WTC11 (cell line): ENCODE data around the gene ELFN2. TPM values are rescaled to one million over a fixed set of nuclear protein-coding genes. Genes with fewer than 3 reads are reported as not detected.

Source experiments
- ATAC-seq: fragments of 200-7000 bp; cut with Tn5 transposase; 2 replicates; pipeline ENCODE4 v1.10.0; 2021; ENCODE audit warnings: mild to moderate bottlenecking, moderate library complexity
- CTCF ChIA-PET: fragments of 300-600 bp; sonication (Branson Sonifier 250); formaldehyde crosslinking; loops from one replicate; lab custom pipeline; 2021; ENCODE audit warnings: antibody characterized with exemption; lab: Charles Lee
- POLR2A ChIA-PET: fragments of 350-600 bp; sonication (Branson Sonifier 250); formaldehyde crosslinking; loops from one replicate; lab custom pipeline; 2021; ENCODE audit warnings: antibody characterized with exemption; lab: Charles Lee
- DNase-seq: peaks from one replicate; pipeline ENCODE4 v3.0.0; 2021; ENCODE audit warnings: low spot score
- H3K27ac Mint-ChIP-seq: 2 replicates; pipeline ENCODE4 v1.8.0; 2021; ENCODE audit warnings: mixed read lengths
- H3K27me3 Mint-ChIP-seq: 2 replicates; pipeline ENCODE4 v1.8.0; 2021; ENCODE audit warnings: low read depth, mild to moderate bottlenecking, moderate library complexity, mixed read lengths
- H3K36me3 Mint-ChIP-seq: 2 replicates; pipeline ENCODE4 v1.8.0; 2021; ENCODE audit warnings: mixed read lengths
- H3K4me1 Mint-ChIP-seq: 2 replicates; pipeline ENCODE4 v1.8.0; 2022; ENCODE audit warnings: mixed read lengths
- H3K4me3 Mint-ChIP-seq: 2 replicates; pipeline ENCODE4 v1.8.0; 2021; ENCODE audit warnings: mild to moderate bottlenecking, moderate library complexity, mixed read lengths
- H3K9me3 Mint-ChIP-seq: 2 replicates; pipeline ENCODE4 v1.8.0; 2021; ENCODE audit warnings: mixed read lengths
- GTF2I ChIP-seq: fragments of 250-450 bp; sonication (Bioruptor Pico); conservative IDR thresholded peaks from 2 replicates; pipeline ENCODE4 v1.4.0; 2021; ENCODE audit warnings: mild to moderate bottlenecking
- IRF2 ChIP-seq: sonication (generic); formaldehyde crosslinking; IDR thresholded peaks from 2 replicates; pipeline ENCODE4 v1.8.0; 2022; ENCODE audit warnings: low read depth, missing genetic modification reagents, borderline replicate concordance
- ZNF219 ChIP-seq: sonication (generic); formaldehyde crosslinking; IDR thresholded peaks from 2 replicates; pipeline ENCODE4 v1.8.0; 2023; ENCODE audit warnings: missing genetic modification reagents, mild to moderate bottlenecking, borderline replicate concordance
- ZNF232 ChIP-seq: sonication (generic); formaldehyde crosslinking; IDR thresholded peaks from 2 replicates; pipeline ENCODE4 v1.8.0; 2022; ENCODE audit warnings: mild to moderate bottlenecking, missing genetic modification reagents
- ZNF416 ChIP-seq: fragments of 250-450 bp; sonication (Bioruptor Pico); IDR thresholded peaks from 2 replicates; pipeline ENCODE4 v1.9.0; 2021; ENCODE audit warnings: mild to moderate bottlenecking, inconsistent platforms
- total RNA-seq: library from RNA; stranded (reverse); gene quantifications from 3 replicates; pipeline ENCODE4 v1.2.3, GENCODE V29; 2021
- TF ChIP-seq, protein P1 (sequence below): sonication (generic); formaldehyde crosslinking; IDR thresholded peaks from 2 replicates; pipeline ENCODE4 v1.8.0; 2022; ENCODE audit warnings: mild to moderate bottlenecking, missing genetic modification reagents
- TF ChIP-seq, protein P2 (sequence below): sonication (generic); formaldehyde crosslinking; IDR thresholded peaks from 2 replicates; pipeline ENCODE4 v1.8.1; 2022; ENCODE audit warnings: low read depth, mild to moderate bottlenecking, moderate library complexity, missing genetic modification reagents, borderline replicate concordance
- TF ChIP-seq, protein P3 (sequence below): sonication (generic); formaldehyde crosslinking; IDR thresholded peaks from 2 replicates; pipeline ENCODE4 v1.8.0; 2023; ENCODE audit warnings: mild to moderate bottlenecking, missing genetic modification reagents
- TF ChIP-seq, protein P4 (sequence below): sonication (generic); formaldehyde crosslinking; IDR thresholded peaks from 2 replicates; pipeline ENCODE4 v1.8.1; 2023; ENCODE audit warnings: mild to moderate bottlenecking, missing genetic modification reagents, moderate library complexity
- TF ChIP-seq, protein P5 (sequence below): sonication (generic); formaldehyde crosslinking; IDR thresholded peaks from 2 replicates; pipeline ENCODE4 v1.8.0; 2022; ENCODE audit warnings: mild to moderate bottlenecking, missing genetic modification reagents
- TF ChIP-seq, protein P6 (sequence below): sonication (generic); formaldehyde crosslinking; IDR thresholded peaks from 2 replicates; pipeline ENCODE4 v1.8.1; 2022; ENCODE audit warnings: mild to moderate bottlenecking, missing genetic modification reagents, moderate library complexity, borderline replicate concordance
- TF ChIP-seq, protein P7 (sequence below): sonication (generic); formaldehyde crosslinking; IDR thresholded peaks from 2 replicates; pipeline ENCODE4 v1.8.1; 2023; ENCODE audit warnings: mild to moderate bottlenecking, missing genetic modification reagents, borderline replicate concordance
- TF ChIP-seq, protein P8 (sequence below): sonication (generic); formaldehyde crosslinking; IDR thresholded peaks from 2 replicates; pipeline ENCODE4 v1.8.1; 2022; ENCODE audit warnings: mild to moderate bottlenecking, moderate library complexity, missing genetic modification reagents

Gene ELFN2
- total RNA-seq, 1 experiment from 2014 or later: 0.87 TPM

DNA sequence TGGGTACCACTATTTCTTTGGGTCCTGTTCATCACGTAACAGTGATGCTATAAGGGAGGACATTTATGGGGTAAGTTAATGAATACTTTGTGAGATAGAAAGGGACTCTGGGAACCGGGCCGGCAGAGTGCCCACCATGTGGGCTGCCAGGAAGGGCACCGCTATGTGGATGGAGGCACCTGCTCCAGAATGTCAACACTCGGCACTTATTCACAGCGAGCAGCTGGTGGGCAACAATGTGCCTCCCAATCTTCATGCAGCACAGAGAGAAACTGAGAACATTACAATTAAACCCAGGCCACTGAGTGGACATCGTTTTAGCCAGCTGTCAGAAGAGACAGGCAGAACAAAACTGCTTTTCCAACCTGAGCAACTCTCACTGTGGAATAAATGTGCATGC, 15.8 kb upstream of the ELFN2 start:
- Mint-ChIP-seq H3K27me3 (peaks cover 11% of the 10 kb centered on the region), H3K9me3 (peaks cover 30% of the 10 kb centered on the region), H3K27ac (no peak overlapping the region), H3K36me3 (peaks cover 6% of the 10 kb centered on the region), H3K4me1 (no peaks in the 10 kb centered on the region), H3K4me3 (no peak overlapping the region)
- CTCF ChIA-PET: interaction anchor here (0.5 to 1.4 kb wide), 3 partner anchors 9 to 631 kb away, joined by 3 to 9 read pairs (median 3); no protein-coding TSS in a partner anchor
- ATAC-seq (no peak), DNase-seq (no peak)
- POLR2A ChIA-PET: no interaction called here
- TF ChIP-seq, protein P1, sequence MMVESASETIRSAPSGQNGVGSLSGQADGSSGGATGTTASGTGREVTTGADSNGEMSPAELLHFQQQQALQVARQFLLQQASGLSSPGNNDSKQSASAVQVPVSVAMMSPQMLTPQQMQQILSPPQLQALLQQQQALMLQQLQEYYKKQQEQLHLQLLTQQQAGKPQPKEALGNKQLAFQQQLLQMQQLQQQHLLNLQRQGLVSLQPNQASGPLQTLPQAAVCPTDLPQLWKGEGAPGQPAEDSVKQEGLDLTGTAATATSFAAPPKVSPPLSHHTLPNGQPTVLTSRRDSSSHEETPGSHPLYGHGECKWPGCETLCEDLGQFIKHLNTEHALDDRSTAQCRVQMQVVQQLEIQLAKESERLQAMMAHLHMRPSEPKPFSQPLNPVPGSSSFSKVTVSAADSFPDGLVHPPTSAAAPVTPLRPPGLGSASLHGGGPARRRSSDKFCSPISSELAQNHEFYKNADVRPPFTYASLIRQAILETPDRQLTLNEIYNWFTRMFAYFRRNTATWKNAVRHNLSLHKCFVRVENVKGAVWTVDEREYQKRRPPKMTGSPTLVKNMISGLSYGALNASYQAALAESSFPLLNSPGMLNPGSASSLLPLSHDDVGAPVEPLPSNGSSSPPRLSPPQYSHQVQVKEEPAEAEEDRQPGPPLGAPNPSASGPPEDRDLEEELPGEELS (CRISPR knock-in tag): no peak

DNA sequence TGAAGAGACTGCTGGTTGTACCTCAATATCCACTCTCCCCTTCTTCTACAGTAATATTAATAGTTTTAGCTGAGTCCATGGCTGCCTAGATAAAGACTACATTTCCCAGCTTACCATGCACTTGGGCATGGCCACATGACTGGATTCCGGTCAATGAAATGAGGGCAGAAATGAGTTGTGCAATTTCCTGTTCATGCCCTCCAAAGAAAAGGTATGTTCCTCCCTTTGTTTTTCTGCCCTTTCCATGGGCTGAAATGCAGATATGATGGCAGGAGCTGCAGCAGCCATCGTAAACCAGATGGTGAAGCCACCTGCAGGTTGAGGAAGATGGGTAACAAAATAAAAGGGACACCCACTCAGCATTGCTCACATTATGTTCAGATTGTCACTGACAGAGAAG, 15.3 kb upstream of the ELFN2 start:
- DNase-seq (no peak), ATAC-seq (0 out of 2 replicates have a peak, but pooled peaks have one; percentile 32)
- Mint-ChIP-seq H3K27ac (no peak overlapping the region), H3K36me3 (peaks cover 6% of the 10 kb centered on the region), H3K4me3 (no peak overlapping the region), H3K27me3 (peaks cover 11% of the 10 kb centered on the region), H3K4me1 (no peaks in the 10 kb centered on the region), H3K9me3 (peaks cover 30% of the 10 kb centered on the region)
- ChIA-PET CTCF (interaction anchor here (0.5 to 1.4 kb wide), 3 partner anchors 9 to 632 kb away, joined by 3 to 9 read pairs (median 3); no protein-coding TSS in a partner anchor), POLR2A (interaction anchor here (0.9 kb wide), 1 partner anchor 339 kb away, joined by 3 read pairs; no protein-coding TSS in a partner anchor)
- TF ChIP-seq ZNF416 (CRISPR knock-in tag): no peak
- TF ChIP-seq, protein P2, sequence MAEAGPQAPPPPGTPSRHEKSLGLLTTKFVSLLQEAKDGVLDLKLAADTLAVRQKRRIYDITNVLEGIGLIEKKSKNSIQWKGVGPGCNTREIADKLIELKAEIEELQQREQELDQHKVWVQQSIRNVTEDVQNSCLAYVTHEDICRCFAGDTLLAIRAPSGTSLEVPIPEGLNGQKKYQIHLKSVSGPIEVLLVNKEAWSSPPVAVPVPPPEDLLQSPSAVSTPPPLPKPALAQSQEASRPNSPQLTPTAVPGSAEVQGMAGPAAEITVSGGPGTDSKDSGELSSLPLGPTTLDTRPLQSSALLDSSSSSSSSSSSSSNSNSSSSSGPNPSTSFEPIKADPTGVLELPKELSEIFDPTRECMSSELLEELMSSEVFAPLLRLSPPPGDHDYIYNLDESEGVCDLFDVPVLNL: no peak
- no peak for TF ChIP-seq ZNF219 (CRISPR knock-in tag)
- 0 out of 2 replicates have a peak, but pooled peaks have one; percentile 5 for TF ChIP-seq GTF2I (CRISPR knock-in tag)
- TF ChIP-seq, protein P3, sequence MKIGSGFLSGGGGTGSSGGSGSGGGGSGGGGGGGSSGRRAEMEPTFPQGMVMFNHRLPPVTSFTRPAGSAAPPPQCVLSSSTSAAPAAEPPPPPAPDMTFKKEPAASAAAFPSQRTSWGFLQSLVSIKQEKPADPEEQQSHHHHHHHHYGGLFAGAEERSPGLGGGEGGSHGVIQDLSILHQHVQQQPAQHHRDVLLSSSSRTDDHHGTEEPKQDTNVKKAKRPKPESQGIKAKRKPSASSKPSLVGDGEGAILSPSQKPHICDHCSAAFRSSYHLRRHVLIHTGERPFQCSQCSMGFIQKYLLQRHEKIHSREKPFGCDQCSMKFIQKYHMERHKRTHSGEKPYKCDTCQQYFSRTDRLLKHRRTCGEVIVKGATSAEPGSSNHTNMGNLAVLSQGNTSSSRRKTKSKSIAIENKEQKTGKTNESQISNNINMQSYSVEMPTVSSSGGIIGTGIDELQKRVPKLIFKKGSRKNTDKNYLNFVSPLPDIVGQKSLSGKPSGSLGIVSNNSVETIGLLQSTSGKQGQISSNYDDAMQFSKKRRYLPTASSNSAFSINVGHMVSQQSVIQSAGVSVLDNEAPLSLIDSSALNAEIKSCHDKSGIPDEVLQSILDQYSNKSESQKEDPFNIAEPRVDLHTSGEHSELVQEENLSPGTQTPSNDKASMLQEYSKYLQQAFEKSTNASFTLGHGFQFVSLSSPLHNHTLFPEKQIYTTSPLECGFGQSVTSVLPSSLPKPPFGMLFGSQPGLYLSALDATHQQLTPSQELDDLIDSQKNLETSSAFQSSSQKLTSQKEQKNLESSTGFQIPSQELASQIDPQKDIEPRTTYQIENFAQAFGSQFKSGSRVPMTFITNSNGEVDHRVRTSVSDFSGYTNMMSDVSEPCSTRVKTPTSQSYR (CRISPR knock-in tag): no peak
- TF ChIP-seq, protein P4, sequence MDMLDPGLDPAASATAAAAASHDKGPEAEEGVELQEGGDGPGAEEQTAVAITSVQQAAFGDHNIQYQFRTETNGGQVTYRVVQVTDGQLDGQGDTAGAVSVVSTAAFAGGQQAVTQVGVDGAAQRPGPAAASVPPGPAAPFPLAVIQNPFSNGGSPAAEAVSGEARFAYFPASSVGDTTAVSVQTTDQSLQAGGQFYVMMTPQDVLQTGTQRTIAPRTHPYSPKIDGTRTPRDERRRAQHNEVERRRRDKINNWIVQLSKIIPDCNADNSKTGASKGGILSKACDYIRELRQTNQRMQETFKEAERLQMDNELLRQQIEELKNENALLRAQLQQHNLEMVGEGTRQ (CRISPR knock-in tag): peak; percentile 91
- TF ChIP-seq, protein P5, sequence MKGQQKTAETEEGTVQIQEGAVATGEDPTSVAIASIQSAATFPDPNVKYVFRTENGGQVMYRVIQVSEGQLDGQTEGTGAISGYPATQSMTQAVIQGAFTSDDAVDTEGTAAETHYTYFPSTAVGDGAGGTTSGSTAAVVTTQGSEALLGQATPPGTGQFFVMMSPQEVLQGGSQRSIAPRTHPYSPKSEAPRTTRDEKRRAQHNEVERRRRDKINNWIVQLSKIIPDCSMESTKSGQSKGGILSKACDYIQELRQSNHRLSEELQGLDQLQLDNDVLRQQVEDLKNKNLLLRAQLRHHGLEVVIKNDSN (CRISPR knock-in tag): peak; percentile 88

DNA sequence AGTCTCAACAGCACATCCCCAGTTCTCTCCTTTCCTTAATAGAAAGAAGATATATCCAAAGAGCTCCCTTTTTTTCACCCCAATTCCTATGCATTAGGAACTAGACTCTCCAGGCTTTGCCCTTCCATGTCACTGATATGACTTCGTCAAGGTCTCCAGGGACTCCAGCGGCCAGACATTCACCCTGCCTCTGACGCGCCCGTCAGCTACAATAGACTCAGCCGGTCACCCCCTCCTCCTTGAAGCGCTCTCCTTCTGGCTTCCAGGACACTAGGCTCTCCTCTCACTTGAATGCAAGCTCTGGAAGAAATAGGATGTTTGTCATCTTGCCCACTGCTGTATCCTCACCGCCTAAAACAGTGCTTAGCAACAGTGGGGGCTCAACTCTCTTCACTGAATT, 14.9 kb upstream of the ELFN2 start:
- CTCF ChIA-PET: interaction anchor here (1.2 to 1.4 kb wide), 2 partner anchors 8 to 14 kb away, joined by 3 to 9 read pairs; no protein-coding TSS in a partner anchor
- ATAC-seq (no peak), DNase-seq (no peak)
- H3K4me1 Mint-ChIP-seq: no peaks in the 10 kb centered on the region
- H3K4me3 Mint-ChIP-seq: no peak overlapping the region
- no peak overlapping the region for H3K27ac Mint-ChIP-seq
- H3K9me3 Mint-ChIP-seq: peaks cover 30% of the 10 kb centered on the region
- peaks cover 6% of the 10 kb centered on the region for H3K36me3 Mint-ChIP-seq
- H3K27me3 Mint-ChIP-seq: peaks cover 11% of the 10 kb centered on the region
- POLR2A ChIA-PET: interaction anchor here (0.9 kb wide), 1 partner anchor 339 kb away, joined by 3 read pairs; no protein-coding TSS in a partner anchor
- TF ChIP-seq, protein P2: no peak
- TF ChIP-seq, protein P6, sequence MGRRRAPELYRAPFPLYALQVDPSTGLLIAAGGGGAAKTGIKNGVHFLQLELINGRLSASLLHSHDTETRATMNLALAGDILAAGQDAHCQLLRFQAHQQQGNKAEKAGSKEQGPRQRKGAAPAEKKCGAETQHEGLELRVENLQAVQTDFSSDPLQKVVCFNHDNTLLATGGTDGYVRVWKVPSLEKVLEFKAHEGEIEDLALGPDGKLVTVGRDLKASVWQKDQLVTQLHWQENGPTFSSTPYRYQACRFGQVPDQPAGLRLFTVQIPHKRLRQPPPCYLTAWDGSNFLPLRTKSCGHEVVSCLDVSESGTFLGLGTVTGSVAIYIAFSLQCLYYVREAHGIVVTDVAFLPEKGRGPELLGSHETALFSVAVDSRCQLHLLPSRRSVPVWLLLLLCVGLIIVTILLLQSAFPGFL (CRISPR knock-in tag): no peak
- TF ChIP-seq IRF2 (CRISPR knock-in tag): no peak
- TF ChIP-seq, protein P7, sequence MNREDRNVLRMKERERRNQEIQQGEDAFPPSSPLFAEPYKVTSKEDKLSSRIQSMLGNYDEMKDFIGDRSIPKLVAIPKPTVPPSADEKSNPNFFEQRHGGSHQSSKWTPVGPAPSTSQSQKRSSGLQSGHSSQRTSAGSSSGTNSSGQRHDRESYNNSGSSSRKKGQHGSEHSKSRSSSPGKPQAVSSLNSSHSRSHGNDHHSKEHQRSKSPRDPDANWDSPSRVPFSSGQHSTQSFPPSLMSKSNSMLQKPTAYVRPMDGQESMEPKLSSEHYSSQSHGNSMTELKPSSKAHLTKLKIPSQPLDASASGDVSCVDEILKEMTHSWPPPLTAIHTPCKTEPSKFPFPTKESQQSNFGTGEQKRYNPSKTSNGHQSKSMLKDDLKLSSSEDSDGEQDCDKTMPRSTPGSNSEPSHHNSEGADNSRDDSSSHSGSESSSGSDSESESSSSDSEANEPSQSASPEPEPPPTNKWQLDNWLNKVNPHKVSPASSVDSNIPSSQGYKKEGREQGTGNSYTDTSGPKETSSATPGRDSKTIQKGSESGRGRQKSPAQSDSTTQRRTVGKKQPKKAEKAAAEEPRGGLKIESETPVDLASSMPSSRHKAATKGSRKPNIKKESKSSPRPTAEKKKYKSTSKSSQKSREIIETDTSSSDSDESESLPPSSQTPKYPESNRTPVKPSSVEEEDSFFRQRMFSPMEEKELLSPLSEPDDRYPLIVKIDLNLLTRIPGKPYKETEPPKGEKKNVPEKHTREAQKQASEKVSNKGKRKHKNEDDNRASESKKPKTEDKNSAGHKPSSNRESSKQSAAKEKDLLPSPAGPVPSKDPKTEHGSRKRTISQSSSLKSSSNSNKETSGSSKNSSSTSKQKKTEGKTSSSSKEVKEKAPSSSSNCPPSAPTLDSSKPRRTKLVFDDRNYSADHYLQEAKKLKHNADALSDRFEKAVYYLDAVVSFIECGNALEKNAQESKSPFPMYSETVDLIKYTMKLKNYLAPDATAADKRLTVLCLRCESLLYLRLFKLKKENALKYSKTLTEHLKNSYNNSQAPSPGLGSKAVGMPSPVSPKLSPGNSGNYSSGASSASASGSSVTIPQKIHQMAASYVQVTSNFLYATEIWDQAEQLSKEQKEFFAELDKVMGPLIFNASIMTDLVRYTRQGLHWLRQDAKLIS (CRISPR knock-in tag): no peak
- TF ChIP-seq, protein P8, sequence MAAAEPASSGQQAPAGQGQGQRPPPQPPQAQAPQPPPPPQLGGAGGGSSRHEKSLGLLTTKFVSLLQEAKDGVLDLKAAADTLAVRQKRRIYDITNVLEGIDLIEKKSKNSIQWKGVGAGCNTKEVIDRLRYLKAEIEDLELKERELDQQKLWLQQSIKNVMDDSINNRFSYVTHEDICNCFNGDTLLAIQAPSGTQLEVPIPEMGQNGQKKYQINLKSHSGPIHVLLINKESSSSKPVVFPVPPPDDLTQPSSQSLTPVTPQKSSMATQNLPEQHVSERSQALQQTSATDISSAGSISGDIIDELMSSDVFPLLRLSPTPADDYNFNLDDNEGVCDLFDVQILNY (CRISPR knock-in tag): no peak
- no peak for TF ChIP-seq ZNF232 (CRISPR knock-in tag)
